Trophoblast cell (in vitro differentiated cells and primary cell): ENCODE measurements around the gene SKI.
A peak's percentile ranks its signal among the peaks of the same experiment; 100 is the strongest.
"Not testable (repeated sequence)": the region's sequence is repeated elsewhere in the genome, so short reads cannot be mapped to it uniquely, and the experiment has no call there.

ENCODE experiments used
- DNase-seq, 2 donors: peaks; one replicate each; pipeline ENCODE4 v3.0.0-alpha.2; 2016
- H2AFZ ChIP-seq: 2 replicates; pipeline ENCODE4 v1.6.1; 2013; ENCODE audit warnings: low read length, moderate library complexity, mild to moderate bottlenecking; ENCODE audit not compliant: insufficient read depth, poor library complexity
- H2AK5ac ChIP-seq: 2 replicates; pipeline ENCODE4 v1.6.1; 2013; ENCODE audit warnings: mild to moderate bottlenecking, low read length
- H2BK120ac ChIP-seq: 2 replicates; pipeline ENCODE4 v1.6.1; 2013; ENCODE audit warnings: low read length, mild to moderate bottlenecking, moderate library complexity; ENCODE audit not compliant: insufficient read depth, poor library complexity
- H2BK12ac ChIP-seq: 2 replicates; pipeline ENCODE4 v1.6.1; 2013; ENCODE audit warnings: mild to moderate bottlenecking, low read length, moderate library complexity
- H2BK5ac ChIP-seq: 2 replicates; pipeline ENCODE4 v1.6.1; 2013; ENCODE audit warnings: low read length, low read depth, moderate library complexity, mild to moderate bottlenecking; ENCODE audit not compliant: poor library complexity
- H3K14ac ChIP-seq: 2 replicates; pipeline ENCODE4 v1.6.1; 2013; ENCODE audit warnings: mild to moderate bottlenecking, low read length
- H3K18ac ChIP-seq: 2 replicates; pipeline ENCODE4 v1.6.1; 2013; ENCODE audit warnings: mild to moderate bottlenecking, low read length
- H3K23ac ChIP-seq: 2 replicates; pipeline ENCODE4 v1.6.1; 2013; ENCODE audit warnings: low read length
- H3K27ac ChIP-seq: 2 replicates; pipeline ENCODE4 v1.5.1; 2013; ENCODE audit warnings: low read depth, mild to moderate bottlenecking, inconsistent platforms, low read length, moderate library complexity
- H3K27me3 ChIP-seq: 2 replicates; pipeline ENCODE4 v1.6.1; 2013; ENCODE audit warnings: inconsistent platforms, mild to moderate bottlenecking, low read length, moderate library complexity; ENCODE audit not compliant: insufficient read depth
- H3K36me3 ChIP-seq, 2 experiments: 1 replicate in 1 of 2; 2 replicates in 1 of 2; pipeline ENCODE4 v1.6.1; 2013; ENCODE audit warnings: low read length in 2 of 2, mild to moderate bottlenecking in 2 of 2, moderate library complexity in 1 of 2; ENCODE audit not compliant: insufficient read depth in 2 of 2, control insufficient read depth in 1 of 2
- H3K4ac ChIP-seq: 2 replicates; pipeline ENCODE4 v1.6.1; 2013; ENCODE audit warnings: low read depth, mild to moderate bottlenecking, low read length, moderate library complexity
- H3K4me1 ChIP-seq, 2 experiments: 1 replicate in 1 of 2; 2 replicates in 1 of 2; pipeline ENCODE4 v1.6.1; 2013; ENCODE audit warnings: low read length in 2 of 2, mild to moderate bottlenecking in 2 of 2, moderate library complexity in 1 of 2; ENCODE audit not compliant: insufficient read depth in 2 of 2, control insufficient read depth in 1 of 2
- H3K4me2 ChIP-seq: 2 replicates; pipeline ENCODE4 v1.6.1; 2013; ENCODE audit warnings: inconsistent platforms, mild to moderate bottlenecking, low read length, moderate library complexity
- H3K4me3 ChIP-seq: 2 replicates; pipeline ENCODE4 v1.5.1; 2013; ENCODE audit warnings: mild to moderate bottlenecking, low read depth, low read length, inconsistent platforms
- H3K79me1 ChIP-seq: one replicate; pipeline ENCODE4 v1.6.1; 2013; ENCODE audit warnings: low read length
- H3K79me2 ChIP-seq: 2 replicates; pipeline ENCODE4 v1.6.1; 2013; ENCODE audit warnings: low read length, mild to moderate bottlenecking; ENCODE audit not compliant: control insufficient read depth, insufficient read depth, poor library complexity
- H3K9ac ChIP-seq: 2 replicates; pipeline ENCODE4 v1.6.1; 2013; ENCODE audit warnings: mild to moderate bottlenecking, low read length
- H3K9me3 ChIP-seq: 2 replicates; pipeline ENCODE4 v1.6.1; 2013; ENCODE audit warnings: low read depth, mild to moderate bottlenecking, control low read depth, inconsistent platforms, low read length; ENCODE audit not compliant: insufficient read depth
- H4K12ac ChIP-seq: 2 replicates; pipeline ENCODE4 v1.6.1; 2013; ENCODE audit warnings: low read depth, mild to moderate bottlenecking, low read length, moderate library complexity
- H4K8ac ChIP-seq: 2 replicates; pipeline ENCODE4 v1.6.1; 2013; ENCODE audit warnings: low read depth, mild to moderate bottlenecking, low read length, moderate library complexity
- H4K91ac ChIP-seq: one replicate; pipeline ENCODE4 v1.6.1; 2013; ENCODE audit warnings: low read depth, mild to moderate bottlenecking, low read length, moderate library complexity
- WGBS: extraction: QIAGEN DNeasy Blood & Tissue Kit; methylation state at CpG from one replicate; pipeline ENCODE4 v1.1.7; 2013; ENCODE audit warnings: missing lambda C conversion rate; ENCODE audit not compliant: insufficient read length, insufficient coverage; ENCODE audit errors: extremely low coverage; 5-methylcytosine and 5-hydroxymethylcytosine counted together

Gene SKI

DNA sequence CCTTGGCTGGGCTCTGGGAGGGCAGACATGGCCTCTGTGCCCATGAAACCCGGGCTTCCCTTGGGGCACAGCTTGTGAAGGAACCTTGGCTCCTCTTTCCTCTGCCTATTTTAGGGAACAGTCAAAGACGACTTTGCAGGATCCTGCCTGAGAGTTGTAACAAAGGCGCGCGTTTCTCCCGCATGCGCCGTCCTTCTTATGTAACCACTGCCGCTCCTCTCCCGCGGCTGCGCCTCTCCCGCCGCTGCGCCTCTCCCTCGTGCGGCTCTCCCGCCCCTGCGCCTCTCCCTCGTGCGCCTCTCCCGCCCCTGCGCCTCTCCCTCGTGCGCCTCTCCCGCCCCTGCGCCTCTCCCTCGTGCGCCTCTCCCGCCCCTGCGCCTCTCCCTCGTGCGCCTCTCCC lies 103.5 kb downstream of the SKI start:
- H3K79me2 ChIP-seq, H3K36me3 ChIP-seq, H3K9ac ChIP-seq, H2BK5ac ChIP-seq, H3K4me3 ChIP-seq, H3K14ac ChIP-seq, H3K4me2 ChIP-seq, H3K27ac ChIP-seq, H2AK5ac ChIP-seq, H2AFZ ChIP-seq, H2BK12ac ChIP-seq, H3K4me1 ChIP-seq, H3K4ac ChIP-seq, H3K23ac ChIP-seq, H3K27me3 ChIP-seq, H2BK120ac ChIP-seq, H3K79me1 ChIP-seq, H4K12ac ChIP-seq, H3K18ac ChIP-seq, H4K8ac ChIP-seq, H3K9me3 ChIP-seq: not testable (repeated sequence)
- peak overlapping the region; percentile 20 for H4K91ac ChIP-seq
- no CpG with 5 or more reads among the region's 33 CpGs for WGBS
- peak; percentile 43 to 65 for DNase-seq

DNA sequence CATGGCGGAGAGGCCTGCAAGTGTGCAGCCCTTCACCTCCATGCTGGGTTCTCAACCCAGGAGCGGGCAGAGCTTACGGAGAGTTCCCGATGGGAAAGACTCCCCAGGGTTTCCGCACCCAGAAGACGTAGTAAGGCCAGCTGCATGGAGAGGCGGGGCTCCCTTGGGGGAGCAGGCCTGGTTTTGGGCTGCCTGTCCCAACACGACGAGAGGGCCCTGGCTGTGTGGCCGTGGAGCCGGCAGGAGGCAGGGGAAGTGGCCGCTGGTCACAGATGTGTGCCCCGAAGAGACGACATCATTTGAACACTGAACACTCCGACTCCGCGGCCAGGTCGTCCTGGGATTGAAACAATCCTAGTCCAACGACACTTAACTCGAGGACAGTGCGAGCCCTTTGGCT lies 106.2 kb downstream of the SKI start:
- Histone ChIP-seq H4K91ac (no peak overlapping the region), H3K27ac (no peak overlapping the region), H3K4ac (no peak overlapping the region), H3K23ac (no peak overlapping the region), H3K14ac (no peak overlapping the region), H2BK120ac (no peak overlapping the region), H3K79me1 (no peaks in the 10 kb centered on the region), H2AFZ (no peak overlapping the region), H3K9ac (no peak overlapping the region), H3K27me3 (no peaks in the 10 kb centered on the region), H3K9me3 (peaks cover 9% of the 10 kb centered on the region), H3K36me3 (no peaks in the 10 kb centered on the region), H3K4me2 (no peak overlapping the region), H4K8ac (no peak overlapping the region), H4K12ac (no peak overlapping the region), H3K18ac (no peak overlapping the region), H2BK12ac (no peak overlapping the region), H3K4me1 (no peaks in the 10 kb centered on the region), H3K4me3 (no peak overlapping the region), H2AK5ac (no peak overlapping the region), H2BK5ac (no peak overlapping the region), H3K79me2 (no peaks in the 10 kb centered on the region)
- no peak for DNase-seq
- no CpG with 5 or more reads among the region's 21 CpGs for WGBS

DNA sequence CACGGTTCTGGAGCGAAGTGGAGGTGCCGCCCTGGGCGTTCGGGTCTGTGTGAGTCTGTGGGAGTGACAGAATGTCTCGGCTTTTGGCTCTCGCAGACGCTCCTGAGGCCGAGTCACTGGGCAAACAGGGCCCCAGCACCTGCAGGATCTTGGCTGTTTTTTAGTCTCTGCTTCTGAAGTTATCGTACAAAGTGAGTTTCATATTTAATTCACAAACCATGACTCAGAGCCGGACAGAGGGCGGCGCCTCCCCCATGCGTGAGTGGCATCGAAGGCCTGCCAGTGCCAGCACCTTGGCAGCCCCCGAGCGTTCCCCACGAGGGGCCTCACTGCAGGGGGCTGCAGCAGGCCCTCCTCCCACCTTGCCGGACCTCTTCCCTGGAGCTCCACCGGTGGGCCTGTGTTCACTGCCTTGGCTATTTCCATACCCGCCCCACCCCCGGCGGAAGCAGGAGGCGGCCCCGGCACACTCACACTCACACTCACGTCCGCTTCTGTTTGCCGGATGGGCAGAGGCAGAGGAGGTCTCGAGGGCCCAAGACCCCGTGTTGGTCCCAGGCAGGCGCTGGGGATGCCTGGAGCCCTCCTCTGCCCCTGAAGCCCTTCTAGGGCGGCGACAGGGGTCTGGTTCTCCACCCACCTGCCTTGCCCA lies 106.9 kb downstream of the SKI start:
- no peak overlapping the region for H3K14ac ChIP-seq
- no peak overlapping the region for H2BK5ac ChIP-seq
- no peak overlapping the region for H3K4me2 ChIP-seq
- H3K4me3 ChIP-seq: no peak overlapping the region
- DNase-seq: peak in 1 of 2 donors; percentile 10
- no peak overlapping the region for H3K27ac ChIP-seq
- H3K9me3 ChIP-seq: peaks cover 9% of the 10 kb centered on the region
- H4K12ac ChIP-seq: no peak overlapping the region
- no peaks in the 10 kb centered on the region for H3K4me1 ChIP-seq
- no peak overlapping the region for H4K91ac ChIP-seq
- no peaks in the 10 kb centered on the region for H3K27me3 ChIP-seq
- H2BK12ac ChIP-seq: no peak overlapping the region
- H2AK5ac ChIP-seq: no peak overlapping the region
- no peak overlapping the region for H3K9ac ChIP-seq
- H3K79me2 ChIP-seq: no peaks in the 10 kb centered on the region
- H4K8ac ChIP-seq: no peak overlapping the region
- H3K79me1 ChIP-seq: no peaks in the 10 kb centered on the region
- H3K18ac ChIP-seq: no peak overlapping the region
- no peak overlapping the region for H2AFZ ChIP-seq
- no peak overlapping the region for H2BK120ac ChIP-seq
- H3K36me3 ChIP-seq: no peaks in the 10 kb centered on the region
- no peak overlapping the region for H3K23ac ChIP-seq
- H3K4ac ChIP-seq: no peak overlapping the region
- no CpG with 5 or more reads among the region's 33 CpGs for WGBS

DNA sequence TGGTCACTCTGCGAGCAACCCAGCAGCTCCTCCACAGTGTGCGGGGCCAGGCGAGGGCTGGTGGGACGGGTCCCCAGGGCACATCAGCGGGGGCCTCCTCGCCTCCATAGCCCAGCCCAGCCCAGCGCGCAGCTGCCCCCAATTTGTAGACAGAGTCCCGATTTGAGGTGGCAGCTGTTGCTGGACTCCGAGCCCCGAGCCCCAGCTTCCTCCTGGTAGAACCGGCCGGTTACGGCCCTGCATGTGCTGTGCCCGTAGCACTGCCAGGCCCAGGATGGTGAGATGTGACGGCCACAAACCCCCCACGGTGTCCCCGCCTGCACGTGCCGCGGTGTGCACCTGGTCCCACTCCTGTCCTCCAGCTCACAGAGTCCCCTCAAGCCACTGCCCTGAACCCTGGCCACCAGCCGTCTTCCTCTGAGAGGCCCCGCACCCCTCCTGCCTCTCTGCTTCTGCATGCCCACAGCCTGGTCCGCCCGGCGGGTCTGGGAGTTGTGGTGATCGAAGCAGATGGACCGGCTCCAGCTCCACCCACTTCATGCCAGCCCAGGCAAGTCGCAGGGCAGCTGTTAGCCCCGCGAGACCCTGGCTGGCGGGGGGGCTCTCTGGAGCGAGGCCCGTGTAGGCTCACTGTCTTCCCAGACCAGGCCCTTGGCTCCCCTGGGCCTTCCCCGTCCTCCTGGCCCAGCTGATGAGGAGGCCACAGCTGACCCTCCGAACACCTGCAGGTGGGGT lies 107.8 kb downstream of the SKI start:
- WGBS: no CpG with 5 or more reads among the region's 36 CpGs
- no peak overlapping the region for H2BK120ac ChIP-seq
- H3K79me1 ChIP-seq: no peaks in the 10 kb centered on the region

More for the DNA sequence above, 107.8 kb downstream of the SKI start:
- H2AFZ ChIP-seq: no peak overlapping the region
- H3K9me3 ChIP-seq: peaks cover 9% of the 10 kb centered on the region
- no peak overlapping the region for H3K18ac ChIP-seq
- no peaks in the 10 kb centered on the region for H3K4me1 ChIP-seq
- H3K79me2 ChIP-seq: no peaks in the 10 kb centered on the region
- no peak overlapping the region for H2AK5ac ChIP-seq
- H3K4ac ChIP-seq: no peak overlapping the region
- no peaks in the 10 kb centered on the region for H3K36me3 ChIP-seq
- H2BK12ac ChIP-seq: no peak overlapping the region
- H4K12ac ChIP-seq: no peak overlapping the region
- no peak overlapping the region for H4K8ac ChIP-seq
- H3K4me3 ChIP-seq: no peak overlapping the region
- no peak overlapping the region for H3K9ac ChIP-seq
- H3K14ac ChIP-seq: no peak overlapping the region
- no peak overlapping the region for H3K23ac ChIP-seq
- DNase-seq: no peak
- no peak overlapping the region for H2BK5ac ChIP-seq
- H3K27me3 ChIP-seq: no peaks in the 10 kb centered on the region
- no peak overlapping the region for H3K27ac ChIP-seq
- no peak overlapping the region for H3K4me2 ChIP-seq
- H4K91ac ChIP-seq: no peak overlapping the region
